ENCODE results near the gene PYGB.

The PYGB gene

DNA sequence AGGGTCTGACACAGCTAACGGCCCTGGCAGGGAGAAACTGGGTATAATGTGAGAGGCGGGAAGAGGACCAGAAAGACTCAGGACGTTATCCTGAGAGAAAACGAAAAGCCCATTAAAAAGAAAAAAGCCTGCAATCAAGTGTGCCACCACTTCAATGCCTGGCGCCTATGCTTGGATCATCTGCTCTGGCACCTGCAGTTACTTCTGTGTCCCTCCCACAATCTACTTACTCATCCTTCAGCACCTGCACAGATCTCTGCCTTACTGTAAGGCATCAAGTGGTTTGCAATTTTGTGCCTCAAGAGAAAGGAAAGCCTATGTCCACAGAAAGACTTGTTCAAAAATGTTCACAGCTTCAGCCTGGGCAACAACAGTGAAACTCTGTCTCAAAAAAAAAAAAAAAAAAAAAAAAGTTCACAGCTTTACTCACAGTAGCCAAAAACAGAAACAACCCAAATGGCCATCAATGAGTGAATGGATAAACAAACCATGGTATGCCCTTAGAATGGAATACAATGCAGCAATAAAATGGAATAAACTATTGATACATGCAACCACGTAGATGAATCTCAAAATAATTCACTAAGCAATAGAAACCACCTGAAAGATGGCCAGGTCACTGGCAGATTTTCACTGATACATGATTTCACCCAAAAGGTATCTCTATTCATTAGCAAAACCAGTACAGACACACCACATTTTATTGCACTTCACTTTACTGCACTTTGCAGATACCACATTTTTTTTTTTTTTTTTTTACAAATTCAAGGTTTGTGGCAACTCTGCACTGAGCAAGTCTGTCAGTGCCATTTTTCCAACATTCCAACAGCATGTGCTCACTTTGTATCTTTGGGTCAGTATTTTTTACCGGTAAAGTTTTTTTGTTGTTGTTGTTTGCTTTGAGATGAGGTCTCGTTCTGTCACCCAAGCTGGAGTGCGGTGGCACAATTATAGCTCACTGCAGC lies 94.1 kb downstream of the PYGB start:
- DNase-seq, result no peak

DNA sequence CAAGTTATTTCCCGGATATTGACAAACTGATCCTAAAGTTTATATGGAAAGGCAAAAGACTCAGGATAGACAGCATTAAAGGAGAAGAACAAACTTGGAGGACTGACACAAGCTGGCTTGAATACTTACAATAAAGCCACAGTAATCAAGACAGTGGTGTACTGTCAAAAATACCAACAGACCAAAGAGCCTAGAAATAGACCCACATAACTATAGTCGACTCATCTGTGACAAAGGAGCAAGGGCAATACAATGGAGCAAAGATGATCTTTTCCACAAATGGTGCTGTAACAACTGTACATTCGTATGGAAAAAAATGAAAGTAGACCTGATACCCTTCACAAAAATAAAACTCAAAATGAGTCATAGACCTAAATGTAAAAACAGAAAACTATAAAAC lies 96.7 kb downstream of the PYGB start:
- no peak for DNase-seq

DNA sequence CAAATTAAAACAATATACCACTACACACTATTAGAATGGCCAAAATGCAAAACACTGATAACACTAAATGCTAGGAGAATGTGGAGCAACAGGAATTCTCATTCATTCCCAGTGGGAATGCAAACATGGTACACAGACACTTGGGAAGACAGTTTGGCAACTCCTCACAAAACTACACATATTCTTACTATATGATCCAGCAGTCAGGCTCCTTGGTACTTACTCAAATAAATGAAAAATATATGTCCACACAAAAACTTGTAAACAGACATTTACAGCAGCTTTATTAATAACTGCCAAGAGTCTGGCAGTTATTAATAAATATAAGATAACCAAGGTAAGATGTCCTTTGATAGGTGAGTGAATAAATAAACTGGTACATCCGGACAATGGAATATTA lies 97.8 kb downstream of the PYGB start:
- no peak for DNase-seq

DNA sequence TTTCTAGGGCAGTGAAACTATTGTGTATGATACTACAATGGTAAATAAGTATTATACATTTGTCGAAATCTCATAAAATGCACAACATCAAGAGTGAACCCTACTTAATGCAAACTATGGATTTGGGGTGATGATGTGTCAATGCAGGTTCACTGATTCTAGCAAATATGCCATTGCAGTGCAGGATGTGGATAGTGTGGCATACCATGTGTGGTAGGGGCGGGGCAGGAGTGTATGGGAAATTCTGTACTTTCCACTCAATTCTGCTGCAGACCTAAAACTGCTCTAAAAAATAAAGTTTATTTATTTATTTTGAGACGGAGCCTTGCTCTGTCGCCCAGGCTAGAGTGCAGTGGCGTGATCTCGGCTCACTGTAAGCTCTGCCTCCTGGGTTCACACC lies 98.5 kb downstream of the PYGB start:
- DNase-seq, result peak in 1 of 2 donors; percentile 5

All from CD4-positive, alpha-beta T cell treated with Interferon alpha-2 for 1 hour (primary cell).